ENCODE results near the gene CD300A.
A peak's percentile ranks its signal among the peaks of the same experiment; 100 is the strongest.

Gene CD300A

DNA sequence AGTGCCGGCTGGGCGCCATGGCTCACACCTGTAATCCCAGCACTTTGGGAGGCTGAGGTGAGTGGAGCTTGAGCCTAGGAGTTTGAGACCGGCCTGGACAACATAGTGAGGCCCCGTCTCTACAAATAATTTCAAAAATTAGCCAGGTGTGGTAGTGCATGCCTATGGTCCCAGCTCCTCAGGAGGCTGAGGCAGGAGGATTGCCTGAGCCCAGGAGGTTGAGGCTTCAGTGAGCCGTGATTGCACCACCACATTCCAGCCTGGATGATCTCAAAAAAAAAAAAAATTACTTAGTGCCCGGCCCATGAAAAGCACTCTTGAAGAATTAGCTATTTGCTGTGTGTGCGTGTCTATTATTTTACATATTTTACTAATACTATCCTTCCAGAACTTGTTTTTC lies 24.9 kb upstream of the CD300A start:
- Histone ChIP-seq H3K4me3 (ENCODE audit: insufficient read length, low read depth) (no peak overlapping the region), H3K36me3 (ENCODE audit: insufficient read depth, insufficient read length, low read length) (peaks cover 64% of the 10 kb centered on the region)
- TF ChIP-seq SUZ12 (IDR thresholded peaks at IDR 0.05; ENCODE audit: extremely low read depth, insufficient read depth, insufficient read length) (no peak), ZNF274 (IDR thresholded peaks at IDR 0.05; ENCODE audit: low read depth, low read length) (no peak), YY1 (IDR thresholded peaks at IDR 0.05; ENCODE audit: insufficient read depth, insufficient read length) (no peak)

DNA sequence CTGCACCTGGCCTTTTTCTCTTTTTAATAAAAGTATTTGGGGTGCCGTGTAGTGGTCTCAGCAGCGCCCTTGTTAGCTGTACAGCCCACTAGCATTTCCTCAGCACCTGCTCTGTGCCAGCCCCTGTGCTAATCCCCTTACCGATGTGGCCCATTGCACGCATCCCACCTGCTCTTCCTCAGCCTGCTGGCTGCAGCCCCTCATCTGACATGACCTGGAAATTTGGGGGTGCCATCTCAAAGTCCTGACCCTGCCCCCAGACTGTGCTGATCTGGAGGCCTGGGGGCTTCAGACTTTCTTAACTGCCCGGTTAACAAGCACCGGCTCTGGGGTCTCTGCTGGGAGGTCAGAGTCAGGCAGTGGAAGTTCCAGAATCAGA lies 24.2 kb upstream of the CD300A start:
- TF ChIP-seq SUZ12 (IDR thresholded peaks at IDR 0.05; ENCODE audit: extremely low read depth, insufficient read depth, insufficient read length) (no peak), ZNF274 (IDR thresholded peaks at IDR 0.05; ENCODE audit: low read depth, low read length) (no peak), YY1 (IDR thresholded peaks at IDR 0.05; ENCODE audit: insufficient read depth, insufficient read length) (no peak)
- Histone ChIP-seq H3K27me3 (ENCODE audit: insufficient read depth, insufficient read length) (no peaks in the 10 kb centered on the region), H3K4me1 (ENCODE audit: insufficient read depth, insufficient read length) (peaks cover 22% of the 10 kb centered on the region), H3K36me3 (ENCODE audit: insufficient read depth, insufficient read length, low read length) (peaks cover 69% of the 10 kb centered on the region), H3K4me3 (ENCODE audit: insufficient read length, low read depth) (no peak overlapping the region), H3K9ac (ENCODE audit: insufficient read length, low read depth) (peak overlapping the region; percentile 45), H3K9me3 (ENCODE audit: insufficient read depth, low read length) (peaks cover 7% of the 10 kb centered on the region; the same call in 1 of the 2 replicates)
- no peak for DNase-seq (ENCODE audit: low read depth, low spot score)

More for the DNA sequence above, 24.9 kb upstream of the CD300A start:
- H3K9me3 ChIP-seq (ENCODE audit: insufficient read depth, low read length), result peaks cover 7% of the 10 kb centered on the region; the same call in 1 of the 2 replicates
- no peak overlapping the region for H3K9ac ChIP-seq (ENCODE audit: insufficient read length, low read depth)
- H3K4me1 ChIP-seq (ENCODE audit: insufficient read depth, insufficient read length), result peaks cover 22% of the 10 kb centered on the region
- H3K27me3 ChIP-seq (ENCODE audit: insufficient read depth, insufficient read length), result no peaks in the 10 kb centered on the region
- no peak for DNase-seq (ENCODE audit: low read depth, low spot score)

DNA sequence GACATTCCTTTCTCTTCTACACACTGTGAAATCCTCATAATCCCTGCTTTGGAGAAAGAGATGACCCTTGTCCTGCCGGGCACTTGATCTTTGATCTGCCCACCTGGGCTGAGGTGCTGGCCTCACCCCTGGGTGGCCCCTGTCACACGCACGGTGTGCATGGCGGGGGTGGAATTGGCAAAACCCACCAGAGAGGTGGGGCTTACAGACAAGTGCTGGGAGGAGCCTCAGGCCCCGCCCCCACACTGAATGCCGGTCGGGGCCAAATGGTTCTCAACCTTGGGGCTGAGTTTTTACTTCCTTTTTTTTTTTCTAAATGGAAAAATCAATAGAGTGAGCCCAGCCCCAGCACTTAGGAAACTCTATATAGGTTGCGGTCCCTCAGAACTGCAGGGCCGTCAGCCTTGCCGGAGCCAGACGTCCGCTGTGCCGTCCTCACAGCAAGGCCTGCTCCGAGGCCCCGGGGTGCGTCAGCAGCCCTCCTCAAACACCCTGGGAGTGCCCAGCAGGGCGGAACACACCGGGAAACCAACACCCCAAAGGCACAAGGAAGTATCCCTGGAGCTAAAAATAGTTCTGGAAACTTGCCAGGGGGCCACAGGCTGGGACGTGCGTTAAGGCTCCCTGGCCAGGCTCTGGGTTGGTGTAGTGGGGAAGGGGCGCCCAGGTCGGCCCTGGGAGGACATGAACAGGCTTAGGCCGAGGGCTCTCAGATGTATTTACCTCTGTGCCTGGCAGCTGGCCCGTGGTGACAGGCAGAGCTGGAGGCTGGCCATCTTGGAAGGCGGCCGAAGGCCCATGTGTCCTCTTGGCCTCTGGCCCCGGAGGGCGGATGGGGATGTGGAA lies 23.5 kb upstream of the CD300A start:
- Histone ChIP-seq H3K4me3 (ENCODE audit: insufficient read length, low read depth) (no peak overlapping the region), H3K27me3 (ENCODE audit: insufficient read depth, insufficient read length) (no peaks in the 10 kb centered on the region), H3K36me3 (ENCODE audit: insufficient read depth, insufficient read length, low read length) (peaks cover 74% of the 10 kb centered on the region), H3K9ac (ENCODE audit: insufficient read length, low read depth) (no peak overlapping the region), H3K4me1 (ENCODE audit: insufficient read depth, insufficient read length) (peaks cover 22% of the 10 kb centered on the region), H3K9me3 (ENCODE audit: insufficient read depth, low read length) (peaks cover 1% of the 10 kb centered on the region; the same call in 1 of the 2 replicates)
- no peak for DNase-seq (ENCODE audit: low read depth, low spot score)
- TF ChIP-seq YY1 (IDR thresholded peaks at IDR 0.05; ENCODE audit: insufficient read depth, insufficient read length) (no peak), ZNF274 (IDR thresholded peaks at IDR 0.05; ENCODE audit: low read depth, low read length) (no peak), SUZ12 (IDR thresholded peaks at IDR 0.05; ENCODE audit: extremely low read depth, insufficient read depth, insufficient read length) (no peak)

DNA sequence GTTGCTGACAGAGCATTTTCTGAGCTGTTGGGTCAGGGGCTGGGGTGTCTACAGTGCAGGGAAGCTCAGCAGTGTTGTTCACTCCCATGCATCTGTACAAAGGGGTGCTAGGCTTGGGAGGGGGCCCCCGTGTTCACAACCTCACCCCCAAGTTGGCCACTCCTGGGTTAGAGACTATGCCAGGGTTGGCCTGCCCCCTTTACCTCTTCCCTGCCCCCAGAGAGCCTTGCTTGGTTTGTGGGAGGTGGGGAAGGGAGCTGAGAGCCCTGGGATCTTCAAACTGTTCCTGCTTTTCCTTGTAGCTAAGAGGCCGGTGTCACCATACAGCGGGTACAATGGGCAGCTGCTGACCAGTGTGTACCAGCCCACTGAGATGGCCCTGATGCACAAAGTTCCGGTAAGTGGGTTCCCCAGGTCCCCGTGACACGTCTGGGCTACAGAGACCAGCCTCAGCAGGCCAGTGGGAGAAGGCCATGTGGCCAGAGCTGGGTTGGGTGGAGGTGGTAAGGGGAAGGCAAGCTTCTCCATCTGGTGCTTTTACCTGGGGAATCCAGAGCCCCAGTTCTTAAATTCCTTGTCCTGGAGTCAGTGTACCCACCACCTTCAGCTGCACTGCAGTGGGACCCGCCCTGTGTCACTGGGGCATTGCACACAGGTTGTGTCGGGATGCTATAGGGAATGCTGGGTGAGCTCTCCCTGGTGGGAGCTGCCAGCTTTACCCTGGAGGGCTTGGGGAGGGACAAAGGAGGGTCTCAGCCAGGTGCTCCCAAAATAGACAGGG lies 22.7 kb upstream of the CD300A start:
- H3K27me3 ChIP-seq (ENCODE audit: insufficient read depth, insufficient read length), result no peaks in the 10 kb centered on the region
- no peak for DNase-seq (ENCODE audit: low read depth, low spot score)
- H3K36me3 ChIP-seq (ENCODE audit: insufficient read depth, insufficient read length, low read length), result peaks cover 74% of the 10 kb centered on the region
- no peak overlapping the region for H3K9ac ChIP-seq (ENCODE audit: insufficient read length, low read depth)
- H3K9me3 ChIP-seq (ENCODE audit: insufficient read depth, low read length), result no peaks in the 10 kb centered on the region
- TF ChIP-seq ZNF274 (IDR thresholded peaks at IDR 0.05; ENCODE audit: low read depth, low read length), result no peak
- no peak for TF ChIP-seq YY1 (IDR thresholded peaks at IDR 0.05; ENCODE audit: insufficient read depth, insufficient read length)
- TF ChIP-seq SUZ12 (IDR thresholded peaks at IDR 0.05; ENCODE audit: extremely low read depth, insufficient read depth, insufficient read length), result no peak
- peaks cover 22% of the 10 kb centered on the region for H3K4me1 ChIP-seq (ENCODE audit: insufficient read depth, insufficient read length)
- H3K4me3 ChIP-seq (ENCODE audit: insufficient read length, low read depth), result no peak overlapping the region

DNA sequence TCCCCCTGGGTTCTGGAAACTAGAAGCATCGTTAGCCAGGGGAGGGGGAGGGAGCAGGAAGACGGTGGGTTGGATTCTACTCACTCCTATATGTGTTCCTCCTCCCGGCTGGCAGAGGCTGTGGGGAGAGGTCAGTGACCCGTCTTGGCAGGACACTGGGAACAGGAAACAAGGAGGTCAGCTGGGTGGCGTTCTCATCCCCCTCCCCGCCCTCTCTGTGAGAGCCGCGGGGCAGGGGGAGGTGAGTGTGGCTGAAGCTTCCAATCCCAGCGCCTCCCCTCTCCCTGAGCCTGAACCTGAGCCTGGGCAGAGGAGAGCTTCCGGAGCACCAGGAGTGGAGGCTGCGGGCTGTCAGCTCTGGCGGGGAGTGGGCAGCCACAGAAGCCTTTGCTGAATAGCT lies 22.0 kb upstream of the CD300A start:
- Histone ChIP-seq H3K9ac (ENCODE audit: insufficient read length, low read depth) (peak overlapping the region; percentile 38), H3K4me1 (ENCODE audit: insufficient read depth, insufficient read length) (peaks cover 22% of the 10 kb centered on the region), H3K36me3 (ENCODE audit: insufficient read depth, insufficient read length, low read length) (peaks cover 74% of the 10 kb centered on the region), H3K4me3 (ENCODE audit: insufficient read length, low read depth) (no peak overlapping the region), H3K27me3 (ENCODE audit: insufficient read depth, insufficient read length) (no peaks in the 10 kb centered on the region), H3K9me3 (ENCODE audit: insufficient read depth, low read length) (no peaks in the 10 kb centered on the region)
- TF ChIP-seq ZNF274 (IDR thresholded peaks at IDR 0.05; ENCODE audit: low read depth, low read length) (no peak), YY1 (IDR thresholded peaks at IDR 0.05; ENCODE audit: insufficient read depth, insufficient read length) (no peak), SUZ12 (IDR thresholded peaks at IDR 0.05; ENCODE audit: extremely low read depth, insufficient read depth, insufficient read length) (no peak)
- no peak for DNase-seq (ENCODE audit: low read depth, low spot score)

DNA sequence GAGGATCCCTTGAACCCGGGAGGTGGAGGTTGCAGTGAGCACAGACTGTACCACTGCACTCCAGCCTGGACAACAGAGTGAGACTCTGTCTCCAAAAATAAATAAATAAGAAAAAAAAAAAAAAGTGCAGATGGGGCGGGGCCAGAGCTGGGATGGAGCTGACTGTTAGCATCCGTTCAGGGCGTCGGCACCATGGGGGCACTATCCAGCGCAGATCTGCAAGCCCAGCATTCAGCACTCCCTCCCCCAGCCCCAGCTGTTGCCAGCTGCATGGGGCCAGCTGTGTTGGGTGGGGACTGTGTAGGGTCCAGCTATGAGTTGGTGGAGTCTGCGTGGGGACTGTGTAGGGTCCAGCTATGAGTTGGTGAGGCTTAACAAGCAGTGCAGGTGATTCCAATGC lies 21.3 kb upstream of the CD300A start:
- TF ChIP-seq YY1 (IDR thresholded peaks at IDR 0.05; ENCODE audit: insufficient read depth, insufficient read length) (no peak), SUZ12 (IDR thresholded peaks at IDR 0.05; ENCODE audit: extremely low read depth, insufficient read depth, insufficient read length) (no peak), ZNF274 (IDR thresholded peaks at IDR 0.05; ENCODE audit: low read depth, low read length) (no peak)
- no peak overlapping the region for H3K9ac ChIP-seq (ENCODE audit: insufficient read length, low read depth)
- no peaks in the 10 kb centered on the region for H3K27me3 ChIP-seq (ENCODE audit: insufficient read depth, insufficient read length)
- no peak overlapping the region for H3K4me3 ChIP-seq (ENCODE audit: insufficient read length, low read depth)
- peaks cover 22% of the 10 kb centered on the region for H3K4me1 ChIP-seq (ENCODE audit: insufficient read depth, insufficient read length)
- no peaks in the 10 kb centered on the region for H3K9me3 ChIP-seq (ENCODE audit: insufficient read depth, low read length)
- DNase-seq (ENCODE audit: low read depth, low spot score), result no peak
- H3K36me3 ChIP-seq (ENCODE audit: insufficient read depth, insufficient read length, low read length), result peaks cover 71% of the 10 kb centered on the region
